ENCODE results near the gene TTC39B.
"Not testable (repeated sequence)": the region's sequence is repeated elsewhere in the genome, so short reads cannot be mapped to it uniquely, and the experiment has no call there.

Gene TTC39B

GRCh38 chr9:15240927-15241326 is 66.1 kb downstream of the TTC39B start:
- Mint-ChIP-seq H3K4me1 (ENCODE audit: low read depth) (peaks cover 7% of the 10 kb centered on the region), H3K36me3 (ENCODE audit: low read depth) (peaks cover 49% of the 10 kb centered on the region)

GRCh38 chr9:15239816-15240215 is 67.2 kb downstream of the TTC39B start:
- Mint-ChIP-seq H3K27ac (no peak overlapping the region), H3K9me3 (peaks cover 49% of the 10 kb centered on the region), H3K27me3 (ENCODE audit: low read depth) (no peaks in the 10 kb centered on the region), H3K4me1 (ENCODE audit: low read depth) (peaks cover 5% of the 10 kb centered on the region), H3K36me3 (ENCODE audit: low read depth) (peaks cover 48% of the 10 kb centered on the region), H3K4me3 (no peak overlapping the region)
- DNase-seq (ENCODE audit: low spot score) = no peak

More at GRCh38 chr9:15240927-15241326, 66.1 kb downstream of the TTC39B start:
- DNase-seq (ENCODE audit: low spot score) = no peak
- Mint-ChIP-seq H3K27me3 (ENCODE audit: low read depth) (no peaks in the 10 kb centered on the region), H3K27ac (no peak overlapping the region), H3K9me3 (peaks cover 43% of the 10 kb centered on the region), H3K4me3 (no peak overlapping the region)

GRCh38 chr9:15238646-15239045 is 68.4 kb downstream of the TTC39B start:
- Mint-ChIP-seq H3K4me1 (ENCODE audit: low read depth) (peaks cover 5% of the 10 kb centered on the region), H3K4me3 (no peak overlapping the region), H3K27me3 (ENCODE audit: low read depth) (no peaks in the 10 kb centered on the region), H3K27ac (no peak overlapping the region), H3K36me3 (ENCODE audit: low read depth) (peaks cover 42% of the 10 kb centered on the region), H3K9me3 (peaks cover 49% of the 10 kb centered on the region)
- DNase-seq (ENCODE audit: low spot score) = no peak

- Mint-ChIP-seq H3K27me3 (ENCODE audit: low read depth) (no peaks in the 10 kb centered on the region), H3K9me3 (peaks cover 47% of the 10 kb centered on the region), H3K36me3 (ENCODE audit: low read depth) (peaks cover 43% of the 10 kb centered on the region), H3K4me3 (no peak overlapping the region), H3K4me1 (ENCODE audit: low read depth) (peaks cover 3% of the 10 kb centered on the region), H3K27ac (no peak overlapping the region)
- DNase-seq (ENCODE audit: low spot score) = no peak
These were observed 71.4 kb downstream of the TTC39B start for GRCh38 chr9:15235658-15236057.

- not testable (repeated sequence) for H3K4me1 Mint-ChIP-seq (ENCODE audit: low read depth); H3K4me3 Mint-ChIP-seq; H3K27ac Mint-ChIP-seq; DNase-seq (ENCODE audit: low spot score); H3K27me3 Mint-ChIP-seq (ENCODE audit: low read depth)
- Mint-ChIP-seq H3K9me3 (peaks cover 41% of the 10 kb centered on the region), H3K36me3 (ENCODE audit: low read depth) (peaks cover 46% of the 10 kb centered on the region)
These were observed 73.0 kb downstream of the TTC39B start for GRCh38 chr9:15233941-15234490.

- H3K4me3 Mint-ChIP-seq, H3K27ac Mint-ChIP-seq: not testable (repeated sequence)
- H3K36me3 Mint-ChIP-seq (ENCODE audit: low read depth) = peaks cover 36% of the 10 kb centered on the region
These were observed 74.2 kb downstream of the TTC39B start for GRCh38 chr9:15232706-15233280.

GRCh38 chr9:15231788-15232635 is 75.0 kb downstream of the TTC39B start:
- H3K9me3 Mint-ChIP-seq = peaks cover 21% of the 10 kb centered on the region
- no peak for DNase-seq (ENCODE audit: low spot score)
- H3K27me3 Mint-ChIP-seq (ENCODE audit: low read depth) = no peaks in the 10 kb centered on the region
- no peak overlapping the region for H3K4me3 Mint-ChIP-seq
- H3K27ac Mint-ChIP-seq = no peak overlapping the region
- H3K4me1 Mint-ChIP-seq (ENCODE audit: low read depth) = peaks cover 11% of the 10 kb centered on the region
- H3K36me3 Mint-ChIP-seq (ENCODE audit: low read depth) = peaks cover 29% of the 10 kb centered on the region

More at GRCh38 chr9:15232706-15233280, 74.2 kb downstream of the TTC39B start:
- peaks cover 28% of the 10 kb centered on the region for H3K9me3 Mint-ChIP-seq
- H3K27me3 Mint-ChIP-seq (ENCODE audit: low read depth); DNase-seq (ENCODE audit: low spot score): not testable (repeated sequence)
- peaks cover 11% of the 10 kb centered on the region for H3K4me1 Mint-ChIP-seq (ENCODE audit: low read depth)

- Mint-ChIP-seq H3K4me3 (no peak overlapping the region), H3K27me3 (ENCODE audit: low read depth) (no peaks in the 10 kb centered on the region), H3K9me3 (no peaks in the 10 kb centered on the region), H3K4me1 (ENCODE audit: low read depth) (peaks cover 11% of the 10 kb centered on the region), H3K36me3 (ENCODE audit: low read depth) (peaks cover 30% of the 10 kb centered on the region), H3K27ac (no peak overlapping the region)
- no peak for DNase-seq (ENCODE audit: low spot score)
These were observed 77.6 kb downstream of the TTC39B start for GRCh38 chr9:15229409-15229808.

GRCh38 chr9:15227491-15227890 is 79.5 kb downstream of the TTC39B start:
- peaks cover 11% of the 10 kb centered on the region for H3K4me1 Mint-ChIP-seq (ENCODE audit: low read depth)

GRCh38 chr9:15225564-15226126 is 81.4 kb downstream of the TTC39B start:
- H3K4me1 Mint-ChIP-seq (ENCODE audit: low read depth) = peaks cover 11% of the 10 kb centered on the region
- H3K9me3 Mint-ChIP-seq = no peaks in the 10 kb centered on the region
- H3K27me3 Mint-ChIP-seq (ENCODE audit: low read depth) = no peaks in the 10 kb centered on the region
- peaks cover 36% of the 10 kb centered on the region for H3K36me3 Mint-ChIP-seq (ENCODE audit: low read depth)
- no peak overlapping the region for H3K4me3 Mint-ChIP-seq
- H3K27ac Mint-ChIP-seq = no peak overlapping the region
- no peak for DNase-seq (ENCODE audit: low spot score)

More at GRCh38 chr9:15227491-15227890, 79.5 kb downstream of the TTC39B start:
- H3K9me3 Mint-ChIP-seq = no peaks in the 10 kb centered on the region
- H3K4me3 Mint-ChIP-seq = no peak overlapping the region
- H3K36me3 Mint-ChIP-seq (ENCODE audit: low read depth) = peaks cover 40% of the 10 kb centered on the region
- no peak for DNase-seq (ENCODE audit: low spot score)
- H3K27me3 Mint-ChIP-seq (ENCODE audit: low read depth) = no peaks in the 10 kb centered on the region
- H3K27ac Mint-ChIP-seq = no peak overlapping the region

GRCh38 chr9:15222313-15222712 is 84.7 kb downstream of the TTC39B start:
- H3K9me3 Mint-ChIP-seq = no peaks in the 10 kb centered on the region
- no peaks in the 10 kb centered on the region for H3K27me3 Mint-ChIP-seq (ENCODE audit: low read depth)
- H3K36me3 Mint-ChIP-seq (ENCODE audit: low read depth) = peaks cover 26% of the 10 kb centered on the region
- no peak overlapping the region for H3K27ac Mint-ChIP-seq
- H3K4me1 Mint-ChIP-seq (ENCODE audit: low read depth) = peaks cover 3% of the 10 kb centered on the region
- no peak overlapping the region for H3K4me3 Mint-ChIP-seq
- no peak for DNase-seq (ENCODE audit: low spot score)

GRCh38 chr9:15221746-15222145 is 85.3 kb downstream of the TTC39B start:
- Mint-ChIP-seq H3K36me3 (ENCODE audit: low read depth) (peaks cover 26% of the 10 kb centered on the region), H3K27ac (no peak overlapping the region), H3K27me3 (ENCODE audit: low read depth) (no peaks in the 10 kb centered on the region), H3K9me3 (no peaks in the 10 kb centered on the region), H3K4me3 (no peak overlapping the region), H3K4me1 (ENCODE audit: low read depth) (peaks cover 3% of the 10 kb centered on the region)
- no peak for DNase-seq (ENCODE audit: low spot score)

- H3K27ac Mint-ChIP-seq = no peak overlapping the region
- H3K27me3 Mint-ChIP-seq (ENCODE audit: low read depth) = no peaks in the 10 kb centered on the region
- peaks cover under 1% of the 10 kb centered on the region for H3K4me1 Mint-ChIP-seq (ENCODE audit: low read depth)
- no peaks in the 10 kb centered on the region for H3K9me3 Mint-ChIP-seq
- H3K4me3 Mint-ChIP-seq = no peak overlapping the region
- no peak for DNase-seq (ENCODE audit: low spot score)
- H3K36me3 Mint-ChIP-seq (ENCODE audit: low read depth) = peaks cover 21% of the 10 kb centered on the region
These were observed 86.2 kb downstream of the TTC39B start for GRCh38 chr9:15220658-15221318.
